Stimulated activated CD8-positive, alpha-beta memory T cell treated with anti-CD3 and anti-CD28 coated beads, Interleukin-12 subunit alpha, Interleukin-12 subunit beta, amount 100 ng/mL, for 4 hours (primary cell): Measurements from ENCODE around the gene CALCA.

Experiments
- DNase-seq: peaks from one replicate; pipeline ENCODE4 v3.0.0-alpha.2; 2020; ENCODE audit warnings: low read depth

CALCA gene

GRCh38 chr11:14942745-14943144, 29.4 kb downstream of the CALCA start:
- DNase-seq = no peak

GRCh38 chr11:14938936-14939335, 33.2 kb downstream of the CALCA start:
- DNase-seq = no peak

- DNase-seq = no peak
These were observed 37.4 kb downstream of the CALCA start for GRCh38 chr11:14934641-14935351.

- no peak for DNase-seq
These were observed 39.7 kb downstream of the CALCA start for GRCh38 chr11:14932447-14932846.

- no peak for DNase-seq
These were observed 41.8 kb downstream of the CALCA start for GRCh38 chr11:14930369-14930768.

GRCh38 chr11:14927146-14927545, 45.0 kb downstream of the CALCA start:
- no peak for DNase-seq

GRCh38 chr11:14924318-14924717, 47.8 kb downstream of the CALCA start:
- DNase-seq = no peak
